ENCODE measurements around the gene MBNL1.

GRCh38 chr3:152281133-152281713 is 12.5 kb downstream of the MBNL1 start:
- TF ChIP-seq, protein P1, sequence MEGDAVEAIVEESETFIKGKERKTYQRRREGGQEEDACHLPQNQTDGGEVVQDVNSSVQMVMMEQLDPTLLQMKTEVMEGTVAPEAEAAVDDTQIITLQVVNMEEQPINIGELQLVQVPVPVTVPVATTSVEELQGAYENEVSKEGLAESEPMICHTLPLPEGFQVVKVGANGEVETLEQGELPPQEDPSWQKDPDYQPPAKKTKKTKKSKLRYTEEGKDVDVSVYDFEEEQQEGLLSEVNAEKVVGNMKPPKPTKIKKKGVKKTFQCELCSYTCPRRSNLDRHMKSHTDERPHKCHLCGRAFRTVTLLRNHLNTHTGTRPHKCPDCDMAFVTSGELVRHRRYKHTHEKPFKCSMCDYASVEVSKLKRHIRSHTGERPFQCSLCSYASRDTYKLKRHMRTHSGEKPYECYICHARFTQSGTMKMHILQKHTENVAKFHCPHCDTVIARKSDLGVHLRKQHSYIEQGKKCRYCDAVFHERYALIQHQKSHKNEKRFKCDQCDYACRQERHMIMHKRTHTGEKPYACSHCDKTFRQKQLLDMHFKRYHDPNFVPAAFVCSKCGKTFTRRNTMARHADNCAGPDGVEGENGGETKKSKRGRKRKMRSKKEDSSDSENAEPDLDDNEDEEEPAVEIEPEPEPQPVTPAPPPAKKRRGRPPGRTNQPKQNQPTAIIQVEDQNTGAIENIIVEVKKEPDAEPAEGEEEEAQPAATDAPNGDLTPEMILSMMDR (conservative IDR thresholded peaks at IDR 0.05 in 1 of 2, IDR thresholded peaks at IDR 0.05 in 1 of 2; ENCODE audit: extremely low read depth in 1 of 2, insufficient read depth in 1 of 2, low read depth in 1 of 2, low read length in 2 of 2) = no peak
- no peak for TF ChIP-seq EZH2 (IDR thresholded peaks at IDR 0.05; ENCODE audit: borderline replicate concordance, low read length)

All from mammary epithelial cell (primary cell).